Motor neuron (in vitro differentiated cells): ENCODE measurements around the gene RPS21. TPM values are rescaled to one million over a fixed set of nuclear protein-coding genes. Genes with fewer than 3 reads are reported as not detected.
A peak's percentile ranks its signal among the peaks of the same experiment; 100 is the strongest.

ENCODE experiments used
- ATAC-seq, 8 experiments: fragments of 200-7000 bp; cut with Tn5 transposase; replicated peaks in 6 of 8; 2 replicates each; pipeline ENCODE4 v1.8.0; 2021; ENCODE audit warnings: mild to moderate bottlenecking in 8 of 8, moderate library complexity in 8 of 8
- H3K27ac ChIP-seq, 2 donors: fragments of 250-450 bp; sonication (Bioruptor Pico); 2 replicates each; pipeline ENCODE4 v1.9.0; 2021; ENCODE audit warnings: antibody characterized with exemption in 2 of 2, mild to moderate bottlenecking in 2 of 2, moderate library complexity in 1 of 2
- H3K4me1 ChIP-seq, 2 donors: fragments of 250-450 bp; sonication (Bioruptor Pico); replicated peaks in 1 of 2; 2 replicates each; pipeline ENCODE4 v1.6.1; 2021; ENCODE audit warnings: antibody characterized with exemption in 2 of 2, mild to moderate bottlenecking in 2 of 2, moderate library complexity in 1 of 2
- H3K4me3 ChIP-seq, 5 donors: fragments of 250-450 bp; sonication (Bioruptor Pico); 2 replicates each; pipeline ENCODE4 v1.9.0; 2021; ENCODE audit warnings: antibody characterized with exemption in 5 of 5, mild to moderate bottlenecking in 5 of 5, moderate library complexity in 4 of 5
- WGBS, 10 experiments: fragments of 450-650 bp; shearing (Covaris generic); methylation state at CpG; one replicate each; pipeline ENCODE4 v1.0.0; 2022; 5-methylcytosine and 5-hydroxymethylcytosine counted together
- in situ Hi-C, 9 experiments: fragments of 400-800 bp; cut with MboI; loops; one replicate each; pipeline ENCODE4 v1.15.0; 2021; ENCODE audit warnings: low sequenced_read_pairs in 9 of 9, low pct_unique_long_range_greater_than_20kb in 2 of 9; ENCODE audit not compliant: unreplicated experiment in 9 of 9
- total RNA-seq, 8 experiments: library from RNA; unstranded; fragments of 300-600 nt; gene quantifications; 2 replicates each; pipeline versions ENCODE4 v1.2.3 to v1.2.4, GENCODE V29; 2022

The RPS21 gene
- total RNA-seq, 8 experiments from 2014 or later, result 960 to 3,776 (median 2,338) TPM

- no peak overlapping the region for H3K4me3 ChIP-seq
- H3K27ac ChIP-seq, result peak overlapping the region; percentile 85 to 89
- WGBS, 10 experiments, result 10 to 100% (median 53%) methylated on average over 2 to 4 of the region's 17 CpGs; no CpG with 5 or more reads in 7 of the 10 experiments
- peaks cover 68 to 73% of the 10 kb centered on the region in 2 donors for H3K4me1 ChIP-seq
- ATAC-seq, result peak in 5 of 8 experiments; percentile 18 to 41 (median 27)
- in situ Hi-C loops, result no loop called here
These were observed 30.2 kb upstream of the RPS21 start for GRCh38 chr20:62356589-62357186.

DNA sequence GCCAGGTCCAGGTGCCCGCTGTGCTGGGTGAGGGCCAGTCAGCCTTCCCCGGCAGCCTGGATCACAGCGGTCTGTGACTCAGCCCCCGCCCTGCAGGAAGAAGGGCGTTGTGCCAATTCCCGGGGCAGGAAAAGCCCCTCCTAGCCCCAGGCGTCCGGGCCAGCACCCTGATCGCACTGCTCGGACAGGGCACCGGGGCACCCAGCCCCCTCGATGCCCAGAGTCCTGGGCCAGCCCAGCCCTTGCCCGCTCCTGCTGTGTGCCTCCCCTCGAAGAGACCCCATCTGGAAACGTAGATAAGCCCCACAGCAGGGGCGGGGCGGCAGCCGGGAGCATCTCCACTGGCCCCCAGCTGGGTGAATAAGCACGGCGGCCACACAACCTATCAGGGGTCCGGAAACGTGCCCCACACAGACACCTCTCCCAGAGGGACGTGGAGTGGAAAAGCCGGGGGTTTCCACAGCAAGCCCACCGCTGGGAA lies 29.7 kb upstream of the RPS21 start:
- in situ Hi-C loops, result no loop called here
- Histone ChIP-seq H3K4me1 (peaks cover 68 to 74% of the 10 kb centered on the region in 2 donors), H3K4me3 (no peak overlapping the region), H3K27ac (peak overlapping the region; percentile 85 to 89)
- WGBS, 10 experiments, result 0 to 80% (median 60%) methylated on average over 1 to 2 of the region's 25 CpGs; no CpG with 5 or more reads in 7 of the 10 experiments
- peak in 2 of 8 experiments; percentile 13 to 17 for ATAC-seq

DNA sequence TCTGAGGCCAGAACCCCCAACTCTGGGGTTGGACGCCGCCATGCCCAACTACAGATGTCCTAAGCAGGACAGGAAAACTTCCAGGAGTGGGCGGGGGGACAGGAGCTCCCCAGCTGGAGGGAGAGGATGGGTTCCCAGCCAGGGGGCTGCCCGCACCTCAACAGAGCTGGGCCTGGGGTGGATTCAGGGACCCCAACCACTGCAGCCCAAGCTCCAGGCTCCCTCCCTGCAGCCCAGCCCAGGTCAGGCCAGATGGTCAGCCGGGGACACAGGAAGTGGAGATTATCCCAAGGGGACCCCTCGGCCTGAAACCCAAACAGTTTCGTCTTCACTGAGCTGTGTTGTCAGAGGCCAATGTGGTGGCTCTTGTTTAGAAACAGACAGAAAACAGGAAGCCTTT lies 29.2 kb upstream of the RPS21 start:
- no peak for ATAC-seq
- WGBS, 10 experiments, result no CpG with 5 or more reads among the region's 7 CpGs
- peak overlapping the region in 1 of 2 donors; percentile 85 for H3K27ac ChIP-seq
- H3K4me3 ChIP-seq, result no peak overlapping the region
- H3K4me1 ChIP-seq, result peaks cover 68 to 78% of the 10 kb centered on the region in 2 donors
- in situ Hi-C loops, result no loop called here

GRCh38 chr20:62358171-62359042 lies 28.5 kb upstream of the RPS21 start:
- ATAC-seq, result no peak
- no peak overlapping the region for H3K4me3 ChIP-seq
- H3K4me1 ChIP-seq, result peaks cover 73 to 85% of the 10 kb centered on the region in 2 donors
- 80 to 100% (median 100%) methylated on average over 1 to 2 of the region's 24 CpGs; no CpG with 5 or more reads in 5 of the 10 experiments for WGBS, 10 experiments
- in situ Hi-C loops, result no loop called here
- peak overlapping the region; percentile 61 to 85 for H3K27ac ChIP-seq

- ATAC-seq, result peak in 6 of 8 experiments; percentile 2 to 47 (median 42)
These were observed 27.8 kb upstream of the RPS21 start for GRCh38 chr20:62359043-62359490.

DNA sequence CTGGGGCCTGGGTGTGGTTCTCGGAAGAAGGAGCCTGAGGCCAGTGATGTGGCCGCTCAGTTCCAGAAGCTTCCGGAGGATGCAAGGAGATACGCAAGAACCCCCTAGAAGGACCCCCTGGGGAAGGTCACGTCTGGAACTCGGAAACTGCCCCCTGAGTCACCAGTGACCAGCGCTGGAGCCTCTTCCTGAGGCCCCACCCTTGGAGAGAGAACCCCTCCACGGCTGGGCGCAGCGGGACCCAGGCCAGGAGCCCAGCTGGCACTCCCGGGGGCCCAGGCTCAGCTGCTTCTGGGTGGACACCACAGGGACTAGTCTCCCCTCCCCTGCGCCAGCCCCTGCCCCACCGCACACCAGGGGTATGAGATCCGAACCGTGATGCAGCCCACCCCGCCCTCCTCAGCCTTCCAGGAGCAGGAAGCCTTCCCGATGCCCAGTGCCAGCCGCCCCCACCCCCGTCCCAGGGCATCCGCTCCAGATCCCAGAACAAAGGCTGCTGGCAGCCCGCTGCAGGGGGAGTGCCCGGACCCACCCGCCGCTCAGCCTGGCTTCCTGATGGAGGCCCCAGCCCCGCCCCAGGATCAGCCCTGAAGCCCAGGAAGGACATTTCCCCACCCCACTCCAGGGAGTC lies 27.3 kb upstream of the RPS21 start:
- no peak overlapping the region for H3K4me3 ChIP-seq

More at GRCh38 chr20:62359043-62359490, 27.8 kb upstream of the RPS21 start:
- Histone ChIP-seq H3K4me3 (no peak overlapping the region), H3K4me1 (peaks cover 77 to 89% of the 10 kb centered on the region in 2 donors), H3K27ac (peak overlapping the region; percentile 61 to 85)
- in situ Hi-C loops, result no loop called here
- 67% methylated on average over 3 of the region's 16 CpGs; no CpG with 5 or more reads in 9 of the 10 experiments for WGBS, 10 experiments

DNA sequence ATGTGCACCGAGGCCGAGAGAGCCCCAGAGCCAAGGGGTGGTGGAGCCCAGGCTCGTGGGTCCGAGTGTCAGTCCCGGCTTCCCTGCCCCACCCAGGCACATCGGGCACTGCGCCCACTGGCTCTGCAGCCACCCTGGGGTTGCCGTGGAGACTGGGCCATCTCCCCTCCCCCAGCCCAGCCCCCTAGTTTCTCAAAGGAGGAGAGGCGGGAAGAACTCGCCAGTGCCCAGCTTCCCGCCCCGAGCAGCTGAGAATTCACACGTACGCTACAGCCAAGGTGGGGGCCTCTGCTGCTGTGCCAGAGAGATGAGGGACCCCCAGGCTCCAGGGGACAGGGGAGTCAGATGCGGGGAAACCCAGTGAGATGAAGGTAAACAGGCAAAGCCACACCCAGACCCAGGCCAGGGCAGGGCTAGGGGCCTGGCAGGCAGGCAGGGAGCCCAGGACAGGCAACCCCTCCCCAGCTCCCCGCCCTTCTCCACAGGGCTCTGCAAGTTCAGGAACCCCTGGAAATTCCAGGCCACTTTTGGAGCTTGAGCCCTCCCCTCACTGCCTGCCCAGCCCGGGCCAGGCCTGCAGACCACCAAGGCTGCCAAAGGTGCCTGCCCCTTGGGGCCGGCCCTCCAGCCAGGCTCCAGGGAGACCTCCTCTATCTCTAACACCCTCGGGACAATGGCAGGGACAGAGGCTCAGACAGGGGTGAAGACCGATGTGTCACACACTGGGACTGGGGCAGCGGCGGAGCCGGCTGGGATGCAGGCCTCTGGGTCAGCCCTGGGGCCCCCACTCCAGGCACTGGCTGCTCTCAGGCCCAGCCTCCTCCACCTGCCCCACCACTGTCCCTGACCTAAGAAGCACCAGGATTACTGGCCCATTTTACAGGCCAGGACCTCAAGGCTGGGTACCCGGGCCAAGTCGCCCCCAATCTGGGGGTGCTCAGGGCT lies 25.8 kb upstream of the RPS21 start:
- in situ Hi-C loops, result no loop called here
- Histone ChIP-seq H3K4me3 (no peak overlapping the region), H3K4me1 (peaks cover 79 to 88% of the 10 kb centered on the region in 2 donors), H3K27ac (peak overlapping the region in 1 of 2 donors; percentile 42)
- ATAC-seq, result no peak
- WGBS, 10 experiments, result 53 to 82% (median 73%) methylated on average over 3 to 8 of the region's 25 CpGs; no CpG with 5 or more reads in 7 of the 10 experiments

More for the DNA sequence above, 27.3 kb upstream of the RPS21 start:
- ATAC-seq, result peak; percentile 1 to 48 (median 19)
- 69 to 100% methylated on average over 1 to 4 of the region's 25 CpGs; no CpG with 5 or more reads in 8 of the 10 experiments for WGBS, 10 experiments
- in situ Hi-C loops, result no loop called here
- H3K27ac ChIP-seq, result peak overlapping the region; percentile 61 to 85
- peaks cover 79 to 89% of the 10 kb centered on the region in 2 donors for H3K4me1 ChIP-seq

GRCh38 chr20:62361799-62362589 lies 24.9 kb upstream of the RPS21 start:
- H3K27ac ChIP-seq, result peak overlapping the region in 1 of 2 donors; percentile 10
- peaks cover 71 to 80% of the 10 kb centered on the region in 2 donors for H3K4me1 ChIP-seq
- in situ Hi-C loops, result no loop called here
- no peak for ATAC-seq
- H3K4me3 ChIP-seq, result no peak overlapping the region
- 40 to 90% (median 84%) methylated on average over 1 to 9 of the region's 34 CpGs; no CpG with 5 or more reads in 4 of the 10 experiments for WGBS, 10 experiments

DNA sequence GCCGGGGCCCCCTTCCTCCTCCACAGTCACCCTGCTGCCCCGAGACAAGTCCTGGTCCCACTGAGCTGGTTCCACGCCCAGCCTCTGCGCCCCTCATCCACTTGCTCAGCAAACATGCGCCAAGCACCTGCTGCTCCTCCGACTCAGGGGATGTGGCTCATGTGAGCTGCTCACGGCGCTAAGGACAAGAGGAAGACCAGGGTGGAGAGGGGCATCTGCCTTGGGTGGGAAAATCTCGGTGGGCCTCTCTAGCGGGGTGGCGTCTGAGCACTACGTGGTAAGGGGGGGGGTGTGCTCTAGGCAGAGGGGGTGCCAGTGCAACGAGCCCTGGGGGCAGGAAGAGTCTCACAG lies 24.3 kb upstream of the RPS21 start:
- Histone ChIP-seq H3K27ac (no peak overlapping the region), H3K4me1 (peaks cover 68 to 77% of the 10 kb centered on the region in 2 donors), H3K4me3 (no peak overlapping the region)
- WGBS, 10 experiments, result 95% methylated on average over 4 of the region's 13 CpGs; no CpG with 5 or more reads in 9 of the 10 experiments
- in situ Hi-C loops, result no loop called here
- no peak for ATAC-seq

- WGBS, 10 experiments, result 80% methylated on average over 1 to 2 of the region's 20 CpGs; no CpG with 5 or more reads in 7 of the 10 experiments
- in situ Hi-C loops, result no loop called here
- H3K27ac ChIP-seq, result no peak overlapping the region
- ATAC-seq, result peak in 5 of 8 experiments; percentile 12 to 35 (median 28)
- H3K4me3 ChIP-seq, result no peak overlapping the region
- peaks cover 68 to 77% of the 10 kb centered on the region in 2 donors for H3K4me1 ChIP-seq
These were observed 23.6 kb upstream of the RPS21 start for GRCh38 chr20:62362991-62363919.
